ENCODE results near the gene CFAP161. TPM values are rescaled to one million over a fixed set of nuclear protein-coding genes. Genes with fewer than 3 reads are reported as not detected.
"Not testable (repeated sequence)": the region's sequence is repeated elsewhere in the genome, so short reads cannot be mapped to it uniquely, and the experiment has no call there.

CFAP161 gene
- total RNA-seq, 2 experiments from 2014 or later: not detected

DNA sequence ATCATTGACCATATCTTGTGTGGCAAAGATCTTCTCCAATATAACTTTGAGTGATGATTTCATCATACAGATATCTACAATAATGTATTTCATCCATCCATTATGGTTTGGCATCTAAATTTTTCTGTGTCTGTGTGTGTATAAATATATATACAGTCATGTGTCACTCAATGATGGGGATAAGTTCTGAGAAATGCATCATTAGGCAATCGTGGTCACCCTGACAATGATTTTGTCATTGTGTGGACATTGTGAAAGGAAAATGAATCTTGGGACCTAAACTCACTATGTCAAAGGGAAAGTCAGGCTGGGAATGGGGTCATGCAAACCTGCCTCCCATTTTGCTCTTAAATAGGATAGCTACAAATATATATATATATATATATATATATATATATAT is 12.4 kb downstream of the CFAP161 start:
- H3K36me3 Mint-ChIP-seq (ENCODE audit: low read depth): no peaks in the 10 kb centered on the region
- CTCF ChIA-PET: interaction anchor here (3.8 kb wide), 1 partner anchor 120 kb away, joined by 16 read pairs; no protein-coding TSS in a partner anchor
- H3K9me3 Mint-ChIP-seq: no peaks in the 10 kb centered on the region
- H3K4me3 Mint-ChIP-seq: no peak overlapping the region
- intact Hi-C loops (cut with micrococcal nuclease): no loop called here
- no peaks in the 10 kb centered on the region for H3K4me1 Mint-ChIP-seq (ENCODE audit: low read depth)
- H3K27me3 Mint-ChIP-seq (ENCODE audit: low read depth): peaks cover 2% of the 10 kb centered on the region
- no peak overlapping the region for H3K27ac Mint-ChIP-seq
- no peak for DNase-seq

DNA sequence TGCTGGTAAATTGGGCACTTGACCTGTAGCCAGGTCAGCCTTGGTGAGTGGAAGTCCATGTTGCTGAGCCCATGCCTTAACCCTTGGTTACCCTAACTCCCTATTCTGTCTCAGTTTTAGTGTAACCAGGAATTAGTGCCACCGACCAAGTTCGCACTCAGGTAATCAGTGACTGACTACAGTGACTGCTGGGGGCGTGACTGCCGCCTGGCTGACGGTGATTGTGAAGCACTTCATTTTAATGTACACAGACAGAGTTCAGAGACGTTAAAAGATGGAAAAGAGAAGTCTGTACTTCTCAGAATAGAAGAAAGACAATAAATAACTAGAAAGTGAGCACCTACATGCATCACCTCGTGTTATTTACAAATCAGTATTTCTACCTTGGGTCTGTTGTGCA is 17.3 kb downstream of the CFAP161 start:
- intact Hi-C loops (cut with micrococcal nuclease): no loop called here
- H3K4me3 Mint-ChIP-seq: no peak overlapping the region
- no peaks in the 10 kb centered on the region for H3K36me3 Mint-ChIP-seq (ENCODE audit: low read depth)
- H3K27me3 Mint-ChIP-seq (ENCODE audit: low read depth): no peaks in the 10 kb centered on the region
- H3K9me3 Mint-ChIP-seq: no peaks in the 10 kb centered on the region
- DNase-seq: no peak
- CTCF ChIA-PET: interaction anchor here (2.4 kb wide), 1 partner anchor 115 kb away, joined by 15 read pairs; no protein-coding TSS in a partner anchor
- no peak overlapping the region for H3K27ac Mint-ChIP-seq
- H3K4me1 Mint-ChIP-seq (ENCODE audit: low read depth): no peaks in the 10 kb centered on the region

- H3K27me3 Mint-ChIP-seq (ENCODE audit: low read depth): no peaks in the 10 kb centered on the region
- CTCF ChIA-PET: interaction anchor here (0.8 to 2.4 kb wide), 2 partner anchors 13 to 114 kb away, joined by 3 to 15 read pairs; no protein-coding TSS in a partner anchor
- no peak overlapping the region for H3K4me3 Mint-ChIP-seq
- DNase-seq: no peak
- H3K9me3 Mint-ChIP-seq: no peaks in the 10 kb centered on the region
- intact Hi-C loops (cut with micrococcal nuclease): no loop called here
- H3K27ac Mint-ChIP-seq: no peak overlapping the region
- no peaks in the 10 kb centered on the region for H3K36me3 Mint-ChIP-seq (ENCODE audit: low read depth)
- no peaks in the 10 kb centered on the region for H3K4me1 Mint-ChIP-seq (ENCODE audit: low read depth)
Measured at GRCh38 chr15:81152339-81152738, 18.3 kb downstream of the CFAP161 start.

GRCh38 chr15:81152799-81153198 is 18.7 kb downstream of the CFAP161 start:
- Mint-ChIP-seq H3K27me3 (ENCODE audit: low read depth) (no peaks in the 10 kb centered on the region), H3K4me3 (no peak overlapping the region), H3K27ac (no peak overlapping the region), H3K36me3 (ENCODE audit: low read depth) (no peaks in the 10 kb centered on the region), H3K9me3 (no peaks in the 10 kb centered on the region), H3K4me1 (ENCODE audit: low read depth) (no peaks in the 10 kb centered on the region)
- intact Hi-C loops (cut with micrococcal nuclease): no loop called here
- no peak for DNase-seq
- CTCF ChIA-PET: interaction anchor here (0.8 to 5.1 kb wide), 3 partner anchors 12 to 114 kb away, joined by 3 to 126 read pairs (median 15); no protein-coding TSS in a partner anchor

GRCh38 chr15:81155375-81156218 is 21.5 kb downstream of the CFAP161 start:
- no peaks in the 10 kb centered on the region for H3K27me3 Mint-ChIP-seq (ENCODE audit: low read depth)
- H3K9me3 Mint-ChIP-seq: no peaks in the 10 kb centered on the region
- no peak overlapping the region for H3K27ac Mint-ChIP-seq
- no peak overlapping the region for H3K4me3 Mint-ChIP-seq
- H3K4me1 Mint-ChIP-seq (ENCODE audit: low read depth): peaks cover under 1% of the 10 kb centered on the region
- CTCF ChIA-PET: interaction anchor here (0.6 to 5.1 kb wide), 14 partner anchors 9 to 186 kb away, joined by 3 to 126 read pairs (median 4); no protein-coding TSS in a partner anchor
- peak; percentile 35 for DNase-seq
- intact Hi-C loops (cut with micrococcal nuclease): loop anchor here (1.0 to 5.0 kb wide), 4 partner anchors 111 to 245 kb away; no protein-coding TSS in a partner anchor
- no peaks in the 10 kb centered on the region for H3K36me3 Mint-ChIP-seq (ENCODE audit: low read depth)

DNA sequence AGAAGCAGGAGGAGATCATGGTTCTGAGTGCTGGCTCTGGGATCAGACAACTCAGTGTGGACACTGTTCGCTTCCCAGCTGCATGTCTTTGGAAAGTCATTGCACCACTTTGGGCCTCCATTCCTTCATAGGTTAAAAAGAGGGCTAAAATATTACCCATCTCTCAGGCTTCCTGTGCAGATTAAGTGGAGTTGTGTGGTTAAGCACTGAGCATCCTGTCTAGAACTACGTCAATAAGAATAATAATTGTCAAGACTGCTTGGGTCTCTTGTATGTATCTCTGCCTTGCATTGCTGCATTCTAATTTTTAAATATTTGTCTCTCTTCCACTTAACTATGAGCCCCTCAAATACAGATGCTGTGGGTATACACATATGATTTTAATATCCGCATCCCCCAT is 22.3 kb downstream of the CFAP161 start:
- no peaks in the 10 kb centered on the region for H3K36me3 Mint-ChIP-seq (ENCODE audit: low read depth)
- H3K4me1 Mint-ChIP-seq (ENCODE audit: low read depth): peaks cover 7% of the 10 kb centered on the region
- H3K9me3 Mint-ChIP-seq: no peaks in the 10 kb centered on the region
- no peak overlapping the region for H3K27ac Mint-ChIP-seq
- no peaks in the 10 kb centered on the region for H3K27me3 Mint-ChIP-seq (ENCODE audit: low read depth)
- no peak overlapping the region for H3K4me3 Mint-ChIP-seq
- CTCF ChIA-PET: interaction anchor here (0.6 to 5.1 kb wide), 10 partner anchors 8 to 185 kb away, joined by 3 to 126 read pairs (median 4); no protein-coding TSS in a partner anchor
- intact Hi-C loops (cut with micrococcal nuclease): loop anchor here (1.0 to 5.0 kb wide), 2 partner anchors 160 to 176 kb away; no protein-coding TSS in a partner anchor
- DNase-seq: no peak

DNA sequence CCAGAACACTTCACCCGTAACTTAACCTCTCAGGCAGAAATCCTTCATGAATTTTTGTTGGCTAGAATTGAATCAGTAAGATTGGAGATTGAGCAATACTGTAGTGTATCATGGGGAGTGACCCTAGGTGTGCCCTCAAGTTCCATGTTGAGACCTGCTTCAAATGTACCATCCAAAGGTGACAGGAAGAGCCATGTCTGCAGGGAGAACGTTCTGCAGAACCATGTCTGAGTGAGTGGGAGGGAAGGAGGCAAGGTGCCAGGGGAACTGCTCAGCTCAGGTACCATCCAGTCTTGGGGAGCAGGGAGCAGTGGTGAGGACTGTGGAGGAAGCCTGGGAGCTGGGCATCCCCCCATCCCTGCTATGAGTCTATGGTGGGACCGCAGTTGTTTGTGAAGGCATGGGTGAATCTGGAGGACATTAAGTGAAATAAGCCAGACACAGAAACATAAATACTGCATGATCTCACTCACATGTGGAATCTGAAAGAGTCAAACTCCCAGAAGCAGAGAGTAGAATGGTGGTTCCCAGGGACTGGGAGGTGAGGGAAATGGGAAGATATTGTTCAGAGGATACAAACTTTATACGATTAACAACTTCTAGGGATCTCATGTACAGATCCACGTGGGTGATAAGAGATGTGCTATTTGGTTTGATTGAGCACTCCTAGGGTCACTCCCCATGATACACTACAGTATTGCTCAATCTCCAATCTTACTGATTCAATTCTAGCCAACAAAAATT is 23.3 kb downstream of the CFAP161 start:
- Mint-ChIP-seq H3K4me3 (no peak overlapping the region), H3K4me1 (ENCODE audit: low read depth) (peaks cover 18% of the 10 kb centered on the region), H3K27me3 (ENCODE audit: low read depth) (no peaks in the 10 kb centered on the region), H3K9me3 (no peaks in the 10 kb centered on the region), H3K36me3 (ENCODE audit: low read depth) (no peaks in the 10 kb centered on the region), H3K27ac (no peak overlapping the region)
- intact Hi-C loops (cut with micrococcal nuclease): loop anchor here (5.0 kb wide), 1 partner anchor 175 kb away; no protein-coding TSS in a partner anchor
- CTCF ChIA-PET: interaction anchor here (5.1 kb wide), 1 partner anchor 110 kb away, joined by 126 read pairs; no protein-coding TSS in a partner anchor
- DNase-seq: no peak

DNA sequence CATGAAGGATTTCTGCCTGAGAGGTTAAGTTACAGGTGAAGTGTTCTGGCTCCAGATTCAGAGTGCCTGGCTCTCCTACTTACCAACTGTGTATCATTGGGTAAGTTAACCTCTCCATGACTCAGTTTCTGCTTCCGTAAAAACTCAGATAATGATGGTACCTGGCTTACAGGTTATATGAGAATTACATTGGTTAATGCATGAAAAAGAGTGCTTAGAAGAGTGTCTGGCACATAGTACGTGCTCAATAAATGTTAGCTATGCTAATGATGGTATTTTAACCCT is 23.8 kb downstream of the CFAP161 start:
- H3K9me3 Mint-ChIP-seq: no peaks in the 10 kb centered on the region
- H3K27ac Mint-ChIP-seq: no peak overlapping the region
- H3K36me3 Mint-ChIP-seq (ENCODE audit: low read depth): no peaks in the 10 kb centered on the region
- intact Hi-C loops (cut with micrococcal nuclease): loop anchor here (5.0 kb wide), 1 partner anchor 174 kb away; no protein-coding TSS in a partner anchor
- no peaks in the 10 kb centered on the region for H3K27me3 Mint-ChIP-seq (ENCODE audit: low read depth)
- CTCF ChIA-PET: interaction anchor here (5.1 kb wide), 1 partner anchor 109 kb away, joined by 126 read pairs; no protein-coding TSS in a partner anchor
- no peak for DNase-seq
- H3K4me1 Mint-ChIP-seq (ENCODE audit: low read depth): peaks cover 20% of the 10 kb centered on the region
- H3K4me3 Mint-ChIP-seq: no peak overlapping the region

DNA sequence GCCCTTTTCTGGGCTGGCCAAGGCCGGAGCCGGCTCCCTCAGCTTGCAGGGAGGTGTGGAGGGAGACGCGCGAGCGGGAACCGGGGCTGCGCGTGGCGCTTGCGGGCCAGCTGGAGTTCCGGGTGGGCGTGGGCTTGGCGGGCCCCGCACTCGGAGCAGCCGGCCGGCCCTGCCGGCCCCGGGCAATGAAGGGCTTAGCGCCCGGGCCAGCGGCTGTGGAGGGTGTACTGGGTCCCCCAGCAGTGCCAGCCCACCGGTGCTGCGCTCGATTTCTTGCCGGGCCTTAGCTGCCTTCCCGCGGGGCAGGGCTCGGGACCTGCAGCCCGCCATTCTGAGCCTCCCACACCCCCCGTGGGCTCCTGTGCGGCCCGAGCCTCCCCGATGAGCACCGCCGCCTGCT is 24.5 kb downstream of the CFAP161 start:
- not testable (repeated sequence) for H3K27me3 Mint-ChIP-seq (ENCODE audit: low read depth); H3K27ac Mint-ChIP-seq; H3K4me3 Mint-ChIP-seq; H3K9me3 Mint-ChIP-seq; H3K36me3 Mint-ChIP-seq (ENCODE audit: low read depth); DNase-seq
- peaks cover 20% of the 10 kb centered on the region for H3K4me1 Mint-ChIP-seq (ENCODE audit: low read depth)
- intact Hi-C loops (cut with micrococcal nuclease): loop anchor here (5.0 kb wide), 1 partner anchor 174 kb away; no protein-coding TSS in a partner anchor
- CTCF ChIA-PET: interaction anchor here (0.6 to 6.7 kb wide), 2 partner anchors 108 to 639 kb away, joined by 3 to 51 read pairs; no protein-coding TSS in a partner anchor

DNA sequence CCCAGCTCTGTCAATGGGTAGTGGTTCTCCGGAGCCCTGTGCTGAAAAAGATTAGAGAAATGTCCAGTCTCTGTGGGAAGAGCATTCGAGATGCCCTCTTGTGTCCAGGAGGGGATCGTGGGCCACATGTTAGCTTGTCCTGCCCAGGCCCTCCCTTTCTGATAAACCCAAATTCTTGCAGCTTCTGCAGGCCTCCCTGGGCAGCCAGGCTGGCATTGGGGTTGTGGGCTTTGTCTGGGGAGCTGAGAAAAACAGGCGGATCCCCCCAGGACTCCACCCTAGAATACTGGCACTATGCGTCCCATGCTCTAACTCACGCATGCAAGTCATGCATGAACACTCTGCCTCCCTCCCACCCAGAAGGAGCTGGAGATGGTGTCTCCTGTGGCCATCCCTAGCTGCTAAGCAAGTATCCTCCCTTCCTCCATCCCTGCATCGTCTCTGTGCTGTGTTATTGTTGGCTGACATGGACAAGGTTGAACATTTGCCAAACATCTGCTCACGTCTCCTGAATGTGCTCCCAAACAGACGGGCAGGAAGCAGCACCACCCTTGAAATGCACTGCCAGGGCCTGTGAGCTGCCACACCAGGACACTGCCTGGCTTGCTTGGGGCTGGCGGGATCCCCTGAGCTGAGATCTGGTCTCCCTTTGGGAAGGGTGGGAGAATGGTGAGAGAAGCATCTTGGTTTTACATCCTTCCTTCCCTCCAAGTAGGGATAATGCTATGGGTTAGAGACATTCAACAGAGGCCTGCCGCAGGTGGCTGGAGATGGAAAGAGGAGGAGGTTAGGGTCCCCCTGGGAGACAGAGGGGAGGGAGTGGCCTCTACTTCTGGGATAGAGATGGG is 26.5 kb downstream of the CFAP161 start:
- DNase-seq: no peak
- CTCF ChIA-PET: interaction anchor here (1.2 to 6.7 kb wide), 2 partner anchors 106 to 108 kb away, joined by 3 to 51 read pairs; no protein-coding TSS in a partner anchor
- intact Hi-C loops (cut with micrococcal nuclease): no loop called here

GRCh38 chr15:81161160-81161673 is 27.1 kb downstream of the CFAP161 start:
- Mint-ChIP-seq H3K4me1 (ENCODE audit: low read depth) (peaks cover 22% of the 10 kb centered on the region), H3K4me3 (no peak overlapping the region), H3K27me3 (ENCODE audit: low read depth) (no peaks in the 10 kb centered on the region), H3K27ac (no peak overlapping the region), H3K9me3 (no peaks in the 10 kb centered on the region), H3K36me3 (ENCODE audit: low read depth) (no peaks in the 10 kb centered on the region)
- DNase-seq: peak; percentile 38
- CTCF ChIA-PET: interaction anchor here (1.2 to 6.7 kb wide), 2 partner anchors 105 to 107 kb away, joined by 3 to 51 read pairs; no protein-coding TSS in a partner anchor
- intact Hi-C loops (cut with micrococcal nuclease): no loop called here

More for the DNA sequence above, 26.5 kb downstream of the CFAP161 start:
- Mint-ChIP-seq H3K36me3 (ENCODE audit: low read depth) (no peaks in the 10 kb centered on the region), H3K4me1 (ENCODE audit: low read depth) (peaks cover 22% of the 10 kb centered on the region), H3K4me3 (no peak overlapping the region), H3K27me3 (ENCODE audit: low read depth) (no peaks in the 10 kb centered on the region), H3K9me3 (no peaks in the 10 kb centered on the region), H3K27ac (no peak overlapping the region)

Data from activated naive CD4-positive, alpha-beta T cell treated with anti-CD3 and anti-CD28 coated beads for 36 hours (primary cell).